C1 segment of cervical spinal cord (tissue), 14 donors: ENCODE data around the gene CCDC32.
A peak's percentile ranks its signal among the peaks of the same experiment; 100 is the strongest.
"Not testable (repeated sequence)": the region's sequence is repeated elsewhere in the genome, so short reads cannot be mapped to it uniquely, and the experiment has no call there.

Source experiments
- DNase-seq, 14 donors: peaks; one replicate each; lab custom pipeline; 2025; lab: John Stamatoyannopoulos, UW

CCDC32 gene, protein sequence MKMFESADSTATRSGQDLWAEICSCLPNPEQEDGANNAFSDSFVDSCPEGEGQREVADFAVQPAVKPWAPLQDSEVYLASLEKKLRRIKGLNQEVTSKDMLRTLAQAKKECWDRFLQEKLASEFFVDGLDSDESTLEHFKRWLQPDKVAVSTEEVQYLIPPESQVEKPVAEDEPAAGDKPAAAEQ

DNA sequence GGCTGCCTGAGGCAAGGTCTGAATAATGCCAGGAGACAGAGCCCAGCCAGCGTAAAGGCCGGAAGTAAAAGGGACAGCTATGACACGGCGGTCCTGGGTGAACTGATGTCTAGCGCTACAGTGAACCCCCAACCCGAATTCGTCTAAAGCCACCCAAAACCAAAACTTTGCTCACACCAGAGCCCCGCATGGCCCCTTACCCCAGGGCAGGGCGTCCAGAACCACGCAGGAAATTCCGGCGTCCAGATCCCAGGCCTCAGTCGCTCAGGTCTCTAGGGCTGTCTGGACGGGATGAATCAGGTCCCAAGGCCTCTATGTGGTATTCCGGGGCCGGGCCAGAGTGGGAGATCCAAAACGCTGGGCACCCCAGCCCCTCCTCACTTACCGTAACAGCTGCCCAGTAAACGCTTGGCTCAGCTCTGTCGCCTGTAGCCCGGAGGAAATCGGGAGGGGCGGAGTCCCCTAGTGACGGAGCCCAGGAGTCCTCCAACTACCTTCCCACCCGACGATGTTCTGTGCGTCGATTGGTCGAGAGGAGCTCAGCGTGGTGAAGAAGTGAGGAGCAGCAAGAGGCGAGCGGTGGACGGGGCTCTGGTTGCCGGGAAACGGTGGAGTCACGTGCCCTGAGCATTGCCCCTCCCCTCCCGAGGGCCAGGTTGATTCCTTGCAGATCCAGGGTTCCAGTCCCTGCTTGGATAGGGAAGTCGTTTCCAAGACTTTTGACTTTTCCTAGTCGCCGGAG, at the start of gene CCDC32:
Gene CCDC32, minus strand, starts transcription at position 452 of the 742 bp plus-strand sequence. CDS start 2,027 bp downstream, outside the sequence.
- DNase-seq, result peak; percentile 73 to 99 (median 95)

DNA sequence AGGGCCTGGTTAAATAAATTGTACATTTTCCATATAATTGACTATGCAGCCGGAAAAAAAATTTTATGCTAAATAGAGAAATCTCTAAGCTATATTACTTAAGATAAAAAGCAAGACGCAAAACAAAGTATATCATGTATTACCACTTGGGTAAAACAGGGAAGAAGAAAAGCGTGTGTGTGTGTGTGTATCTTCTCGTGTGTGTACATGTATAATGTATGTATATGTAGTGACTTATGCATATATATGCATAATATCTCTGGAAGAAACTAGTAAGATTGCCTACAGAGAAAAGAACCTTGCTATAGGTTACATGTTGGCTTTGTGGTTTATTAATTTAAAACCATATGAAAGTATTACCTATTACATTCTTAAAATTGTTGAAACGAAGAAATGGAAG, 48.2 kb upstream of the CCDC32 start:
- DNase-seq, result no peak

DNA sequence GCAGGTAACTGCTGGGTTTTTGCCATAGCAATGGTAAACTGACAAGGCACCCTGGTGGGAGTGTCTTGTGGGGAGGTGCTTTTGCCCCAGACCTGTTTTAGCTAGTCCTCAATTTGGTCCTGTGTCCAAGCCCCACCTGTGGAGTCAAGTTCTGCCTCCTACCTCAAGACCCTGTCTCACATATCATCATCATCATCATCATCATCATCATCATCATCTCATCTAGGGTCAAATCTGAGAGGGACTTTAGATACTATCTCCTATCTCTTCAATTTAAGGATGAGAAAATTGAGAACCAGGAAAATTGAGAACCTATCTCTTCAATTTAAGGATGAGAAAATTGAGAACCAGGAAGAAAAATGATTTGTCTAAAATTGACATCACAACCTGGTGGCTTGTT, 39.1 kb upstream of the CCDC32 start:
- no peak for DNase-seq

DNA sequence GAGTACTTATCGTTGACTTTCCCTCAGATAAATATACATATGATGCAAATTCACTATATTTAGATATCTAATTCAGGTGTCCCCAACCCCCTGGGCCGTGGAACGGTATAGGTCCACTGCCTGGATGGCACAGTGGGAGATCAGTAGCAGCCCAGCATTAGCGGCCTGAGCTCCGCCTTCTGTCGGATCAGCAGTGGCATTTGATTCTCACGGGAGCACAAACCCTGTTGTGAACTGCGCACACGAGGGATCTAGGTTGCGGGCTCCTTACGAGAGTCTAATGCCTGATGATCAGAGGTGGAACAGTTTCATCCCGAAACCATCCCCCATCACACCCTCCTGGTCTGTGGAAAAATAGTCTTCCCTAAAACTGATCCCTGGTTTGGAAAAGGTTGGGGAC, 36.1 kb upstream of the CCDC32 start:
- DNase-seq, result no peak

DNA sequence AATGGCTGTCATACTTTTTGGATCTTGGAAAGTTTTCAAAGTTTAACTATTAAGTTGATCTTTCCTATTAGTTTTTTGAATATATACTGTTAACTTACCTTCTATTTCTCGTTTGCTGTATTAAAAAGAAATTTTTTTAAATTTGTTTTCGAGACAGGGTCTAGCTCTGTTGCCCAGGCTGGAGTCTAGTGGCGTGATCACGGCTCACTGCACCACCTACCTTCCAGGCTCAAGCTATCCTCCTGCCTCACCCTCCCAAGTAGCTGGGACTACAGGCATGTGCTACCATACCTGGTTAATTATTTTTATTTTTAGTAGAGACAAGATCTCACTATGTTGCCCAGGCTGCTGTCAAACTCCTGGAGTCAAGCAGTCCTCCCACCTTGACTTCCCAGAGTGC, 33.8 kb upstream of the CCDC32 start:
- DNase-seq, result no peak

DNA sequence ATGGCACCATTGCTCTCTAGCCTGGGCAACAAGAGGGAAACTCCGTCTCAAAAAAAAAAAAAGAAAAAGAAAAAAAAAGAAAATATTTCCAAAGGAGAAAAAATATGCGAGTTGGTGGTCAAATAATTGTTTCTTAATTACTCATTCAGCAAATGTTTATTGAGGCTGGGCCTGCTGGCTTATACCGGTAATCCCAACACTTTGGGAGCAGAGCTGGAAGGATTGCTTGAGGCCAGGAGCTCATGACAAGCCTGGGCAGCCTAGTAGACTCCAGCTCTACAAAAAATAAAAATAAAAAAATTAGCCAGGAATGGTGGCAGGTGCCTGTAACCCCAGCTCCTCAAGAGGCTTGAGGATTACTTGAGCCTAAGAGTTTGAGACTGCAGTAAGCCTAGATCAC, 33.3 kb upstream of the CCDC32 start:
- DNase-seq, result no peak

DNA sequence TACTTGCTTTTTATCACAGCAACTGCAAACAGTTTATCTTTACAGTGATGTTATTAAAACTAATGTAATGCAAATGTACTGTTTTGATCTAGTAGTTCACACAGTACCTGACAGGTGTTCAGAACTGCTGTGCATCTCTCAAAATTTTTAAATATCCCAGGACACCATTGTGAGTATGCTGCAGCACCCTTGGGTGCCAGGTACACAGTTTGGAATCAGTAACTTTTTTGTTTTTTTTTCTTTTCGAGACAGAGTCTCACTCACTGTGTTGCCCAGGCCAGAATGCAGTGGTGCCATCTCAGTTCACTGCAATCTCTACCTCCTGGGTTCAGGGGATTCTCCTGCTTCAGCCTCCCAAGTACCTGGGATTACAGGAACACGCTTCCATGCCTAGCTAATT, 32.2 kb upstream of the CCDC32 start:
- DNase-seq, result no peak

DNA sequence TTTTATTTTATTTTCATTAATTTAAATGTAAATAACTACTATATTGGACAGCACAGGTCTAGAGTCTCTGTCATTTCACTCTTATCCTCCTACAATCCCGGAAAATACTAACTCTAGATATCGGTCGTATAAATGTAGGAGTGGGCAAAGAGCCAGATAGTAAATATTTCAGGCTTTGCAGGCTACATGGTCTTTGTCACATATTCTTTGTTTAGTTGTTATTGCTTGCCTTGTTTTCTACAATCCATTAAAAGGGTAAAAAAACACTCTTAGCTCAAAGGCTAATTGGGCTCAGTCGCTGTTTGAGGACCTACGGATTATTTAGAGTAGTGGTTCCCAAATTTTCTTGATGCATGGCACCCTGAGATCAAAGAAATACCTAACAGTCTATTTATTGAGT, 30.9 kb upstream of the CCDC32 start:
- no peak for DNase-seq

DNA sequence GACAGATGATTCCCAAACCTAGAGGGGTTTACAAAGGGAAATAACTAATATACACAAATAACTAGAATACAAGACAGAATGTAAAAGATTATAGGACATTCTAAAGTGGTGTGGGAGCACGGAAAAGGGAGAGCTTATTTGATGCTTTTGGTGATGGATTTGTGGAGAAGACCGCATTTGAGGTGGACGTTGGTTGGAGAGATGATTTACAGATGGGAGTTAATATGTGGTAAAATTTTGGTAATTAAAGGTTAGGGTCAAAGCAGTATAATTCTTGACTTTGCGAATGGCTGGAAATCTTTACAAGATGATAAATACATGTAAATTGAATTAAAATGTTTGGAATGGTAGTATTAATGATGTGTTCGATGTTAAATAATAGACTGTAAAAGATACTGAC, 30.4 kb upstream of the CCDC32 start:
- DNase-seq, result no peak

DNA sequence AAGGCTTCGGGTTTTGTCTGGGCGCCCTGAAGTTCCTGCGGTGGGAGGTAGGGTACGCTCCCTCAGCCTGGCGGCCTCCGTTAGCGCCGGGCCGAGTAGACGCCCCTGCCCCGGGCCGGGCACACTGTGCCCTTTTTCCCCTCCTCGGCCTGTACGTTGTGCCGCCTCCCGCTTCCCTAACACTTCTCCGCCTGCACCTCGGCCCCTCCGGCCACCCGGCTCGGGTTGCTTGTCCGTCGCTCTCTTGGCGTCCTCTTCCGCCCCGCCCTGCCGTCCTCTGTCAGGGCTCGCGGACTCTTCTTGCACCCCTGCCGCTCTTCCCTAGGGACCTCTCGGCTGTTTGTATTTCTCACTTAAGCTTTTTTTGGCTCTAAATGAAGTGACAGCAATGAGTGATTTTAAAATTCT, 29.6 kb upstream of the CCDC32 start:
- DNase-seq, result peak in 1 of 14 donors; percentile 47

DNA sequence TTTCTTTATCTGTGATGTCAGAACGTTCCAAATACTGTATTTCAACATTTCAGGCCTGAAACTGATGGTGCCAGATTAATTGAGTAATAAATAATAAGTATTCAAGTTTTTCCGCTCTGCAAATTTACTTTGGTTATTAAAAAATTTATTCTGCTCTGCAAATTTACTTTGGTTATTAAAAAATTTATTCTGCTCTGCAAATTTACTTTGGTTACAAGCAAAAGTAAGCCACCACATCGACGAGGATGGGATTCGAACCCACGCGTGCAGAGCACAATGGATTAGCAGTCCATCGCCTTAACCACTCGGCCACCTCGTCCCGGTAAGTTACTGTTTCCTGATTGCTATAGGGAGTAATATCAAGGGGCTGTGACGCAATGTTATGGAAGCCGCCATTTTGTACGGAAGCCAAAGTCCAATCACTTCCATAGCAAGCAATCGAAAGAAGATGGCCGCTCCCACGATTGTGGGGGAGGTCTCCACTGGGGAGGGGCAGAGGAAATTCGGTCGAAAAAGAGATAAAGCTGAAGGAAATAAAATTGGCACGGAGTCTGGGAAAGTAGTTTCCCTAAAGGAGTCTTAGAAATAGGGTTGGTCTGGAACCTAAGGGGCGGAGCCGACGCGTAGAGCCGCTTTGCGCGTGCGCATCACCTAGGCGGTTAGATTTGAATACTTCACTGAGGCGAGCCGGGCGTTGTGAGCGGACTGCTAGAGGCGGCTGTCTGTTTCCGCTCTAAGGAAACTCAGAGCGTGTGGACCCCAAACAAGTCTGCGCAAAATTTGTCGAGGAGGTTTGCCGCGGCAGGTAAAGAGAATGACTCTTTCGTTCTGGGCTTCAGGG, 29.0 kb upstream of the CCDC32 start, which contains the start of gene KNL1:
Gene KNL1, plus strand, starts transcription at position 662 of the 841 bp plus-strand sequence. CDS start 8,683 bp downstream, outside the sequence.
- DNase-seq, result peak; percentile 71 to 99 (median 91)

DNA sequence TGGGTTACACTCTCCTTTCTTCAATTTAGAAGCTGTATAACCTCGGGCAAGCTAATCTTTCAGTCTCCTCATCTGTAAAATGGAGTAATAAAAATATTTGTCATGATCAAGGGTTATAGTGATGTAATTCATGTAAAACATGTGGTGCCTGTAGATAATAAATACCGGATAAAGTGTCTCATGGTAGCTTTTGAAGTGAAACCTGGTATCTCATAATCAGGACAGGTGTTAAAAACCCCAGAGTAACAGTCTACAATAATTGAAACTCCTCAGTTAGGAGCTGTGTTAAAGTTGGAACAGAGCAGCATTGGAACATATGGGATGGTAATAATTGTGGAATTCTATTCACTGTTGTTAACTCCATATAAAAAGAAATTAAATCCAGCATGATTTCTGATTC, 28.3 kb upstream of the CCDC32 start:
- DNase-seq, result no peak

DNA sequence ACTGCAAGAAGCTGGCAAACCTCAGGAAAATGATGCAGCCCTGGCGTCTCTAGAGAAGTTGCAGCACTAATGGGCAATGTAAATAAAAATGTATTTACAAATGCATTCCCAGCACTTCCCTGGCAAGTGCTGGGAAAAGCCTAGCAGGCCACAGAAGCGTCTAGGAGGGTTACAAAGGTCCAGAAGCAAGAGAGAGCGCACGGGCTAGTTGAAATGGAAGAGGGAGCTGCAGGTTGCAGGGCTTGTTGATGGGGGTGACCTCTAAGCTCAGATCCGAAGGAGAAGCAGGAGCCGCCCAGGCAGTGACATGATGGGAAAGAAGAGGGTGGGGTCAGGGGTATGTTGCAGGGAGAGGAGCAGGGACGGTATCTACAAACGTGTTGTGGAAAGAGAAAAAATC, 26.5 kb upstream of the CCDC32 start:
- DNase-seq, result no peak

DNA sequence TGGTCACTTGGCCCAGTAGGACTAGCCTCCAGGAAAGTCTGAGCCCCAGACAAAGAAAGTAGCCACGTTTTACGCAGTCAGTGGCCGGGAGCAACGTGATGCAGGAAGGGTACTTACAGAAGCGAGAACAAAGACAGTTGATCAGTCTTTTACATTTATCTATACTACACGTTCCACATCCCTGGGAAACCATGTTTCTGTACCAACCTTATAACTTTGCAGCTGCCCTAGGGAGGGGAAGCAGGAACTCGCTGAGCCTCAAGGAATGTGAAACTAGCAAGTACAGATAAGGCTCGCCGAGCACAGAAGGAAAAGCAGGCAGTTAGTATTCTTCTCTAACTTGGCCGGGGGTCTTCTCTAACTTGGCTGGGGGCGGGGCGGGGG, 25.8 kb upstream of the CCDC32 start:
- no peak for DNase-seq

DNA sequence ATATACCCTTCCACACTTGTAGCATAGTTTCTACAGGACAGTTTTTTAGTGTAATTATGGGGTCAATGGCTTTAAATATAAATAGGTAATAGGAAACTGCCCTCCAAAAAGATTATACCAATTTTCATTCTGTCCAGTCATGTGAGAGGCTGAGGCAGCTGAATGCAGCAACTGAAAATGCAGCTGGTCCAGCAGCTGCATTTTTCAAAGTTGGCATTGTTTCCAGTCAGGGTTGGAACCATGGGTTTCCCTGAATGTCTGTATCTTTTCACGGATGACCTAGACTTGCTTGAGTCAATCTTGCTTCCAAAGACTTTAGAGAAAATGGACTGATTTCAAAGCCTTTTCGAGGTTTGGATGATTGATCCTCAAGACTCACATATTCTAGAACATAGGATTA, 19.3 kb upstream of the CCDC32 start:
- peak in 3 of 14 donors; percentile 3 to 23 (median 10) for DNase-seq

DNA sequence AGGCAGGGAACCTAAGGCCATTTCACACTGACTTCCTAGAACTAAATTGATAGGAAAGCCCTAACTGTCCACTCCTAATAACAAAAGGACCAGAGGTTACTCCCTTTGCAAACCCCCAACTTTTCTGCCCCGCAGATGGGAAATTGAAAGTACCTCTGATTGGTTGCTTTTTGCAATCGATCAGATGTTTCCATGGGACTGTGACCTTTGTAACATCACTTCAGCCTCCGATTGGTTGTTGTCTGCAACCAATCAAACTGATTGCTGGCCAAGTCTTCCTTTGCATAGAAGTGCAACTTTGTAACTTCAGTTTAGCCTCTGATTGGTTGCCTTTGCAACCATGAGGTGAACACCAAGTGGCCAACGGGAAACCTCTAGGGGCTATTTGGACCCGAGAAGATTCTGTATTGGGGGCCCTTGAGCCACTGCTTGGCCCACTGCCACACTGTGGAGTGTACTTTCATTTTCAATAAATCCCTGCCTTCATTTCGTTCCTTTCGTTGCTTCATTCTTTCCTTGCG, 17.9 kb upstream of the CCDC32 start:
- no peak for DNase-seq

DNA sequence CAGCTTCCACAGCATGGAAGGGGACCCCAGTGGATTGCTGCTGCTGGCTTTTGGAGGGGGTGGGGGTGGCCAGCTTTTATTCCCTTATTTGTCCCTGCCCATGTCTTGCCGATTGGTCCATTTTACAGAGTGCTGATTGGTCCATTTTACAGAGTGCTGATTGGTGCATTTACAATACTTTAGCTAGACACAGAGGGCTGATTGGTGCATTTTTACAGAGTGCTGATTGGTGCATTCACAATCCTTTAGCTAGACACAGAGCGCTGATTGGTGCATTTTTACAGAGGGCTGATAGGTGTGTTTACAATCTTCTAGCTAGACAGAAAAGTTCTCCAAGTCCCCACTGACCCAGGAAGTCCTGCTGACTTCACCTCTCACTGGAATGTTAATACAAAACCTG, 17.0 kb upstream of the CCDC32 start:
- DNase-seq, result not testable (repeated sequence)

DNA sequence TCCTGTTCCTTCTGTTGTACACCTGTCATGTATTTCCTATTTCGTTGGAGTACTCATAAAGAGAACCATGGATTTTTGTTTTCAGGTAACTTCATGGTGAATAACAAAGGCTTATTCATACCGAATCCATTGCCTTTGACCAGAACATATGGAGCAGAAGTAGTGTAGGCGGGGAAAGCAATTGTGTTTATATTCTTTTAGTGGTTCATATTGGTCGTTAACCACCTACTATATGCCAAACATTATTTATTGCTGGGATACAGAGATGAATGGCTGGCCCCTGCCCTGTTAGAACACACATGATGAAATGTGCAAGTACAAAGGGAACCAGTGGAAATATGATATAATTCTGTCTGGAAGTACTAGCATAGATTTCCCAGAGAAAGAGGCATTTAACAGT, 14.1 kb upstream of the CCDC32 start:
- no peak for DNase-seq

DNA sequence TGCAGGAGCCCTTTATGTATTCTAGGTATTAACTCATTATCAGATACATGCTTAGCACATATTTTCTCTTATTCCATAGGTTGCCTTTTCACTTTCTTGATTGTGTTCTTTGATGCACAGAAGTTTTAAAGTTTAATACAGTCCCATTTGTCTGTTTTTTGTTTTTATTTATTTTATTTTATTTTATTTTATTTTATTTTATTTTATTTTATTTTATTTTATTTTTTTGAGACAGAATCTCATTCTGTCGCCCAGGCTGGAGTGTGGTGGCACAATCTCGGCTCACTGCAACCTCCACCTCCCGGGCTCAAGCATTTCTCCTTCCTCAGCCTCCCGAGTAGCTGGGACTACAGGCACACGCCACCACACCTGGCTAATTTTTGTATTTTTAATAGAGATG, 12.1 kb upstream of the CCDC32 start:
- DNase-seq, result not testable (repeated sequence)

DNA sequence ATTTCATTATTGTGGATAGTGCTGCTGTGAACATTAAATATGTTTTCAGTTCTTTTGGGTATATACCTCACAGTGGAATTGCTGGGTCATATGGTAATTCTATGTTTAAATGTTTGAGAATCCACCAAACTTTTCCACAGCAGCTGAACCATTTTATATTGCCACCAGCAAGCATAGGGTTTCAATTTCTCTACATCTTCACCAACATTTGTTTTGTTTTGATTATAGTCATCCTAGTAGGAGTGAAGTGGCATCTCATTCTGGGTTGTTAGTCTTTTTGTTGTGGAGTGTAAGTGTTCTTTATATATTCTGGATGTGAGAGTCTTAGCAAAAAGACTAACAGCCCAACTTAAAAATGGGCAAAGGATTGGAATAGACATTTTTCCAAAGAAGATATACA, 10.3 kb upstream of the CCDC32 start:
- no peak for DNase-seq

DNA sequence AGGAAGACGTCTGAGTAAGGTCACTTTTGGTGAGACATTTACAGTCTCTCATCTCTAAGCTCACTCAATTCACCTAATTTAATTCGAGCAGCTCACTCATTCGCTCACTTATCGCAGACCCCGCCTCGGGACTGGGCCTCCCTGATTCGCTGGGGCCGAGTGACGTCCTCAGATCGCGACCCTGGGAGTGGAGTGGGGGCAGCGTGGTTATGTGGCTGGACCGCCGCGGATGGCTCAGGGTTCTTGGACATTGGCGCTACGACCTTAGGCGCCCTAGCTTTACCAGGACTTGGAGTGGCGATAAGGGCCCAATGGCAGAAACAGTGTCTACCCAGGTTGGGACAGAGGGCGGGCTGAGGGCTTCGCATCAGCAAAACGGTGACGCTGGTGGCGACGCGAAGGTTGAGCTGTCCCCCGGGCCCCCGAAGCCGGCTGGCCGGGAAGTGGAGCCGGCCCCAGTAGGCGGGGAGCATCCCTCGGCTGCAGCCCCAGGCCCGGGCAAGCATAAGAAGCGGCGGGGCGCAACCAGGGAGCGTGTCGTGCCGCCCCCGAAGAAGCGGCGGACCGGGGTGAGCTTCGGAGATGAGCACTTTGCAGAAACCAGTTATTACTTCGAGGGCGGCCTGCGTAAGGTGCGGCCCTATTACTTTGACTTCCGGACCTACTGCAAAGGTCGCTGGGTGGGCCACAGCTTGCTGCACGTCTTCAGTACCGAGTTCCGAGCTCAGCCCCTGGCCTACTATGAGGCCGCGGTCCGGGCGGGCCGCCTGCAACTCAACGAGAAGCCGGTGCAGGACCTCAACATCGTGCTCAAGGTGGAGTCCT, 4.5 kb upstream of the CCDC32 start, which contains the start of gene RPUSD2:
Gene RPUSD2, plus strand, starts transcription at position 171 of the 825 bp plus-strand sequence. Its CDS starts 39 bp downstream, at position 210.
- DNase-seq, result peak; percentile 49 to 93 (median 87)
